Adipocyte (in vitro differentiated cells): ENCODE measurements around the gene XG.
"Not testable (repeated sequence)": the region's sequence is repeated elsewhere in the genome, so short reads cannot be mapped to it uniquely, and the experiment has no call there.

Experiments
- DNase-seq: peaks from one replicate; pipeline ENCODE4 v3.0.0-alpha.2; 2015; ENCODE audit warnings: low read depth
- H3K27me3 ChIP-seq: replicated peaks from 2 replicates; pipeline ENCODE4 v1.7.0; 2013; ENCODE audit warnings: mild to moderate bottlenecking, low read length, moderate library complexity; ENCODE audit not compliant: control insufficient read depth, insufficient read depth
- H3K36me3 ChIP-seq: 2 replicates; pipeline ENCODE4 v1.7.0; 2013; ENCODE audit warnings: low read length, mild to moderate bottlenecking, moderate library complexity; ENCODE audit not compliant: control insufficient read depth, insufficient read depth, severe bottlenecking
- H3K4me1 ChIP-seq: 2 replicates; pipeline ENCODE4 v1.7.0; 2013; ENCODE audit warnings: mild to moderate bottlenecking, low read length, moderate library complexity; ENCODE audit not compliant: control insufficient read depth, insufficient read depth
- H3K4me3 ChIP-seq: 2 replicates; pipeline ENCODE4 v1.7.0; 2013; ENCODE audit warnings: mild to moderate bottlenecking, low read length, moderate library complexity
- H3K9ac ChIP-seq: 2 replicates; pipeline ENCODE4 v1.7.0; 2013; ENCODE audit warnings: mild to moderate bottlenecking, low read length, moderate library complexity
- H3K9me3 ChIP-seq: 2 replicates; pipeline ENCODE4 v1.7.0; 2013; ENCODE audit warnings: mild to moderate bottlenecking, low read length, moderate library complexity; ENCODE audit not compliant: control insufficient read depth

Gene XG

GRCh38 chrX:2712890-2713840 is 38.7 kb upstream of the XG start:
- no peak for DNase-seq
- peaks cover 59% of the 10 kb centered on the region for H3K36me3 ChIP-seq
- no peaks in the 10 kb centered on the region for H3K9me3 ChIP-seq
- H3K27me3 ChIP-seq = no peaks in the 10 kb centered on the region
- no peak overlapping the region for H3K9ac ChIP-seq
- H3K4me1 ChIP-seq = peaks cover 20% of the 10 kb centered on the region
- no peak overlapping the region for H3K4me3 ChIP-seq

GRCh38 chrX:2714551-2714950 is 37.3 kb upstream of the XG start:
- H3K36me3 ChIP-seq = peaks cover 66% of the 10 kb centered on the region
- H3K4me1 ChIP-seq = peaks cover 13% of the 10 kb centered on the region
- no peak overlapping the region for H3K9ac ChIP-seq
- H3K27me3 ChIP-seq = no peaks in the 10 kb centered on the region
- H3K4me3 ChIP-seq = no peak overlapping the region
- DNase-seq = no peak
- H3K9me3 ChIP-seq = no peaks in the 10 kb centered on the region

GRCh38 chrX:2715066-2715600 is 36.7 kb upstream of the XG start:
- H3K9me3 ChIP-seq = no peaks in the 10 kb centered on the region
- no peaks in the 10 kb centered on the region for H3K27me3 ChIP-seq
- no peak overlapping the region for H3K9ac ChIP-seq
- H3K4me1 ChIP-seq = peaks cover 7% of the 10 kb centered on the region
- peaks cover 71% of the 10 kb centered on the region for H3K36me3 ChIP-seq
- no peak overlapping the region for H3K4me3 ChIP-seq
- DNase-seq = no peak

GRCh38 chrX:2717312-2717711 is 34.5 kb upstream of the XG start:
- H3K27me3 ChIP-seq = no peaks in the 10 kb centered on the region
- no peak overlapping the region for H3K9ac ChIP-seq
- H3K9me3 ChIP-seq = no peaks in the 10 kb centered on the region
- no peaks in the 10 kb centered on the region for H3K4me1 ChIP-seq
- no peak overlapping the region for H3K4me3 ChIP-seq
- DNase-seq = no peak
- H3K36me3 ChIP-seq = peaks cover 87% of the 10 kb centered on the region

GRCh38 chrX:2718821-2719220 is 33.0 kb upstream of the XG start:
- no peaks in the 10 kb centered on the region for H3K9me3 ChIP-seq
- no peaks in the 10 kb centered on the region for H3K27me3 ChIP-seq
- no peak overlapping the region for H3K4me3 ChIP-seq
- H3K36me3 ChIP-seq = peaks cover 89% of the 10 kb centered on the region
- DNase-seq = no peak
- H3K4me1 ChIP-seq = no peaks in the 10 kb centered on the region
- no peak overlapping the region for H3K9ac ChIP-seq

- peaks cover 93% of the 10 kb centered on the region for H3K36me3 ChIP-seq
- H3K9me3 ChIP-seq = no peaks in the 10 kb centered on the region
- no peak overlapping the region for H3K4me3 ChIP-seq
- no peak overlapping the region for H3K9ac ChIP-seq
- H3K4me1 ChIP-seq = no peaks in the 10 kb centered on the region
- no peak for DNase-seq
- H3K27me3 ChIP-seq = no peaks in the 10 kb centered on the region
These were observed 31.9 kb upstream of the XG start for GRCh38 chrX:2719774-2720447.

- Histone ChIP-seq H3K27me3 (no peaks in the 10 kb centered on the region), H3K4me1 (no peaks in the 10 kb centered on the region), H3K36me3 (peaks cover 95% of the 10 kb centered on the region), H3K4me3 (no peak overlapping the region), H3K9ac (no peak overlapping the region), H3K9me3 (no peaks in the 10 kb centered on the region)
- no peak for DNase-seq
These were observed 28.5 kb upstream of the XG start for GRCh38 chrX:2723286-2723879.

- H3K36me3 ChIP-seq = peaks cover 96% of the 10 kb centered on the region
- H3K4me1 ChIP-seq, H3K9ac ChIP-seq, H3K27me3 ChIP-seq, H3K9me3 ChIP-seq, DNase-seq, H3K4me3 ChIP-seq: not testable (repeated sequence)
These were observed 24.6 kb upstream of the XG start for GRCh38 chrX:2727264-2727663.

GRCh38 chrX:2732076-2732475 is 19.8 kb upstream of the XG start:
- Histone ChIP-seq H3K9me3 (no peaks in the 10 kb centered on the region), H3K9ac (no peak overlapping the region), H3K27me3 (no peaks in the 10 kb centered on the region), H3K4me3 (no peak overlapping the region), H3K36me3 (peaks cover 76% of the 10 kb centered on the region), H3K4me1 (no peaks in the 10 kb centered on the region)
- no peak for DNase-seq

GRCh38 chrX:2732649-2733048 is 19.2 kb upstream of the XG start:
- DNase-seq = no peak
- no peak overlapping the region for H3K4me3 ChIP-seq
- peaks cover 72% of the 10 kb centered on the region for H3K36me3 ChIP-seq

GRCh38 chrX:2733286-2733685 is 18.6 kb upstream of the XG start:
- no peaks in the 10 kb centered on the region for H3K27me3 ChIP-seq
- peaks cover 73% of the 10 kb centered on the region for H3K36me3 ChIP-seq
- H3K9ac ChIP-seq = no peak overlapping the region
- no peak for DNase-seq
- no peaks in the 10 kb centered on the region for H3K4me1 ChIP-seq
- H3K9me3 ChIP-seq = no peaks in the 10 kb centered on the region
- H3K4me3 ChIP-seq = no peak overlapping the region

More at GRCh38 chrX:2732649-2733048, 19.2 kb upstream of the XG start:
- H3K9ac ChIP-seq = no peak overlapping the region
- H3K27me3 ChIP-seq = no peaks in the 10 kb centered on the region
- no peaks in the 10 kb centered on the region for H3K4me1 ChIP-seq
- H3K9me3 ChIP-seq = no peaks in the 10 kb centered on the region
